ENCODE data around the gene NINJ2. TPM values are rescaled to one million over a fixed set of nuclear protein-coding genes. Genes with fewer than 3 reads are reported as not detected.

Gene NINJ2
- total RNA-seq, 4 donors from 2014 or later = 0.97 to 5.4 (median 2.3) TPM; not detected in 1

- no peak for DNase-seq
- no peaks in the 10 kb centered on the region for H3K27me3 ChIP-seq
- intact Hi-C loops (cut with DNase I; ENCODE audit: low total_unique reads) = no loop called here
- no peak for TF ChIP-seq POLR2A (IDR thresholded peaks at IDR 0.05)
- TF ChIP-seq CTCF (IDR thresholded peaks at IDR 0.05) = no peak
- H3K4me3 ChIP-seq = no peak overlapping the region
- H3K9me3 ChIP-seq = no peaks in the 10 kb centered on the region
- no peak overlapping the region for H3K27ac ChIP-seq
- no peaks in the 10 kb centered on the region for H3K36me3 ChIP-seq
- no peaks in the 10 kb centered on the region for H3K4me1 ChIP-seq
Observed at GRCh38 chr12:669576-669945, 6.3 kb upstream of the NINJ2 start.

GRCh38 chr12:668090-668481 is 4.8 kb upstream of the NINJ2 start:
- no peak for DNase-seq
- Histone ChIP-seq H3K27ac (no peak overlapping the region), H3K4me3 (no peak overlapping the region), H3K4me1 (no peaks in the 10 kb centered on the region), H3K27me3 (no peaks in the 10 kb centered on the region), H3K36me3 (no peaks in the 10 kb centered on the region), H3K9me3 (no peaks in the 10 kb centered on the region)
- intact Hi-C loops (cut with DNase I; ENCODE audit: low total_unique reads) = no loop called here
- TF ChIP-seq CTCF (IDR thresholded peaks at IDR 0.05) = no peak
- no peak for TF ChIP-seq POLR2A (IDR thresholded peaks at IDR 0.05)

- Histone ChIP-seq H3K27me3 (no peaks in the 10 kb centered on the region), H3K9me3 (no peaks in the 10 kb centered on the region), H3K4me3 (no peak overlapping the region), H3K36me3 (no peaks in the 10 kb centered on the region), H3K4me1 (no peaks in the 10 kb centered on the region), H3K27ac (peak overlapping the region in 1 of 2 donors; percentile 46)
- DNase-seq = no peak
- TF ChIP-seq CTCF (IDR thresholded peaks at IDR 0.05) (no peak), POLR2A (IDR thresholded peaks at IDR 0.05) (no peak)
- intact Hi-C loops (cut with DNase I; ENCODE audit: low total_unique reads) = no loop called here
Observed at GRCh38 chr12:666766-667308, 3.6 kb upstream of the NINJ2 start.

- no peak for DNase-seq
- Histone ChIP-seq H3K4me1 (no peaks in the 10 kb centered on the region), H3K9me3 (no peaks in the 10 kb centered on the region), H3K27ac (peak overlapping the region in 1 of 2 donors; percentile 46), H3K36me3 (no peaks in the 10 kb centered on the region), H3K4me3 (no peak overlapping the region), H3K27me3 (no peaks in the 10 kb centered on the region)
- TF ChIP-seq POLR2A (IDR thresholded peaks at IDR 0.05) (no peak), CTCF (IDR thresholded peaks at IDR 0.05) (no peak)
- intact Hi-C loops (cut with DNase I; ENCODE audit: low total_unique reads) = no loop called here
Observed at GRCh38 chr12:666066-666465, 2.8 kb upstream of the NINJ2 start.

- no peaks in the 10 kb centered on the region for H3K9me3 ChIP-seq
- H3K27ac ChIP-seq = no peak overlapping the region
- no peak overlapping the region for H3K4me3 ChIP-seq
- intact Hi-C loops (cut with DNase I; ENCODE audit: low total_unique reads) = no loop called here
- TF ChIP-seq POLR2A (IDR thresholded peaks at IDR 0.05) (no peak), CTCF (IDR thresholded peaks at IDR 0.05) (no peak)
- H3K4me1 ChIP-seq = no peaks in the 10 kb centered on the region
- DNase-seq = no peak
- H3K27me3 ChIP-seq = no peaks in the 10 kb centered on the region
- H3K36me3 ChIP-seq = no peaks in the 10 kb centered on the region
Observed at GRCh38 chr12:664779-665092, 1.5 kb upstream of the NINJ2 start.
